ENCODE results near the gene SLC12A6. TPM values are rescaled to one million over a fixed set of nuclear protein-coding genes. Genes with fewer than 3 reads are reported as not detected.

SLC12A6 gene
- total and polyA plus RNA-seq, 2 of the 13 experiments (the other 11 are each of a cell fraction or from before 2014, with no cell fraction given), result 15.2 to 30.1 TPM

GRCh38 chr15:34209421-34210282 lies 127.9 kb downstream of the SLC12A6 start, which contains the start of gene KATNBL1 (continued):
- TF ChIP-seq NR1H2 (CRISPR knock-in tag; IDR thresholded peaks at IDR 0.05; ENCODE audit: borderline replicate concordance, low read depth) (no peak), ZNF562 (CRISPR knock-in tag; IDR thresholded peaks at IDR 0.05; ENCODE audit: borderline replicate concordance) (no peak), RAD51 (IDR thresholded peaks at IDR 0.05; ENCODE audit: borderline replicate concordance) (no peak), ZNF644 (CRISPR knock-in tag; IDR thresholded peaks at IDR 0.05; ENCODE audit: low read depth) (no peak), CENPX (CRISPR knock-in tag; IDR thresholded peaks at IDR 0.05) (no peak), ARNT2 (CRISPR knock-in tag; IDR thresholded peaks at IDR 0.05; ENCODE audit: low read depth) (0 out of 2 replicates have a peak, but pooled peaks have one; percentile 30), ZNF432 (CRISPR knock-in tag; IDR thresholded peaks at IDR 0.05; ENCODE audit: borderline replicate concordance) (no peak), MZF1 (CRISPR knock-in tag; IDR thresholded peaks at IDR 0.05; ENCODE audit: borderline replicate concordance) (no peak), HOXA7 (CRISPR knock-in tag; IDR thresholded peaks at IDR 0.05) (no peak), PHF5A (CRISPR knock-in tag; IDR thresholded peaks at IDR 0.05; ENCODE audit: low read depth, unreplicated experiment) (no peak), TCF12 (IDR thresholded peaks at IDR 0.05) (no peak), TCF12 (CRISPR knock-in tag; IDR thresholded peaks at IDR 0.05) (no peak), ARHGAP35 (CRISPR knock-in tag; IDR thresholded peaks at IDR 0.05; ENCODE audit: borderline replicate concordance) (no peak), ZNF691 (CRISPR knock-in tag; IDR thresholded peaks at IDR 0.05; ENCODE audit: borderline replicate concordance, low read depth) (no peak; the same call in 1 of the 2 replicates), DBP (CRISPR knock-in tag; IDR thresholded peaks at IDR 0.05; ENCODE audit: not compliant biosample characterization) (no peak), ZNF687 (CRISPR knock-in tag; IDR thresholded peaks at IDR 0.05) (peak; percentile 82), BRD4 (CRISPR knock-in tag; IDR thresholded peaks at IDR 0.05) (no peak; the same call in 1 of the 2 replicates), ZNF713 (CRISPR knock-in tag; IDR thresholded peaks at IDR 0.05) (no peak), ZNF20 (CRISPR knock-in tag; IDR thresholded peaks at IDR 0.05) (no peak), CAMTA2 (CRISPR knock-in tag; IDR thresholded peaks at IDR 0.05; ENCODE audit: borderline replicate concordance) (0 out of 2 replicates have a peak, but pooled peaks have one; percentile 47), ATF5 (CRISPR knock-in tag; IDR thresholded peaks at IDR 0.05; ENCODE audit: low read depth) (no peak), HNRNPUL1 (IDR thresholded peaks at IDR 0.05; ENCODE audit: low read depth, low read length) (no peak), NR3C1 (CRISPR knock-in tag; IDR thresholded peaks at IDR 0.05) (no peak), HOXD1 (CRISPR knock-in tag; IDR thresholded peaks at IDR 0.05) (no peak)

All from HepG2 (cell line).